K562 (cell line): Measurements from ENCODE around the gene TRIOBP. TPM values are rescaled to one million over a fixed set of nuclear protein-coding genes. Genes with fewer than 3 reads are reported as not detected.

ENCODE experiments used
- ARID4B ChIP-seq: sonication (generic); formaldehyde crosslinking; IDR thresholded peaks from 2 replicates; pipeline ENCODE4 v1.8.0; 2022; ENCODE audit warnings: mild to moderate bottlenecking, missing genetic modification reagents
- BRD9 ChIP-seq: fragments of 450-650 bp; IDR thresholded peaks from 2 replicates; pipeline ENCODE4 v1.6.1; 2018; ENCODE audit warnings: low read depth; ENCODE audit not compliant: partially characterized antibody
- CXXC5 ChIP-seq: fragments of 250-450 bp; sonication (Bioruptor Pico); IDR thresholded peaks from 2 replicates; pipeline ENCODE4 v1.8.0; 2022; ENCODE audit warnings: inconsistent platforms, mild to moderate bottlenecking, moderate library complexity
- ELF1 ChIP-seq: fragments of 200-800 bp; sonication (Bioruptor generic); IDR thresholded peaks from 2 replicates; pipeline ENCODE4 v1.6.1; 2016; ENCODE audit warnings: missing genetic modification characterization, missing compliant biosample characterization
- ELF2 ChIP-seq: fragments of 250-450 bp; sonication (Bioruptor Pico); IDR thresholded peaks from 2 replicates; pipeline ENCODE4 v1.5.0; 2021; ENCODE audit warnings: mild to moderate bottlenecking
- HCFC1 ChIP-seq: IDR thresholded peaks from 2 replicates; pipeline ENCODE4 v1.6.1; 2012; ENCODE audit warnings: low read depth, low read length, improper control_type of control experiment
- HMGN3 ChIP-seq: IDR thresholded peaks from 2 replicates; pipeline ENCODE4 v1.6.1; 2011; ENCODE audit warnings: borderline replicate concordance, low read depth, mild to moderate bottlenecking, mixed read lengths, low read length; ENCODE audit not compliant: insufficient read length; ENCODE audit errors: extremely low read depth
- MGA ChIP-seq: fragments of 450-650 bp; IDR thresholded peaks from 2 replicates; pipeline ENCODE4 v1.6.1; 2016; ENCODE audit warnings: mild to moderate bottlenecking, moderate library complexity
- POLR2H ChIP-seq: IDR thresholded peaks from 2 replicates; pipeline ENCODE4 v1.6.1; 2016; ENCODE audit warnings: missing genetic modification characterization, low read depth, mild to moderate bottlenecking, control low read depth, missing compliant biosample characterization, moderate library complexity
- RBBP5 ChIP-seq: fragments of 200-600 bp; sonication (generic); IDR thresholded peaks from 2 replicates; pipeline ENCODE4 v1.6.1; 2012; ENCODE audit warnings: borderline replicate concordance, mild to moderate bottlenecking, low read length, control low read depth, inconsistent platforms; ENCODE audit not compliant: insufficient read depth, poor library complexity, severe bottlenecking
- polyA plus RNA-seq, 8 experiments: library from polyadenylated mRNA; depleted of rRNA in 4 of 8; stranded (reverse) in 5 of 8; unstranded in 3 of 8; fragments of >200 nt; fragmentation: Nextera tagmentation in 2 of 8; fragmentation: Illumina TruSeq in 1 of 8; extraction: Ambion mirVana in 2 of 8; extraction: Trizol in 1 of 8; gene quantifications; 2 replicates each; pipeline versions ENCODE4 v1.2.1 to v1.2.3, GENCODE V29; 2011 to 2014; ENCODE audit warnings: inconsistent platforms in 1 of 8, missing spikeins in 1 of 8
- total RNA-seq, 7 experiments: library from RNA; depleted of rRNA in 6 of 7; stranded (reverse); fragments of >200 nt in 6 of 7; fragmentation: Illumina TruSeq in 2 of 7; extraction: Trizol in 2 of 7; gene quantifications; 2 replicates each; pipeline versions ENCODE4 v1.2.1 to v1.2.3, GENCODE V29; 2011 to 2021; ENCODE audit warnings: low replicate concordance in 1 of 7

Gene TRIOBP
- total and polyA plus RNA-seq, 9 of the 15 experiments (the other 6 are each of a cell fraction or from before 2014, with no cell fraction given) = 0.24 to 13.8 (median 5.5) TPM

- peak; percentile 51 for TF ChIP-seq ARID4B (CRISPR knock-in tag)
- peak; percentile 12; the same call in 1 of the 2 replicates for TF ChIP-seq POLR2H (tag)
- no peak for TF ChIP-seq MGA
- peak; percentile 58 for TF ChIP-seq ELF1 (tag)
- peak; percentile 83 for TF ChIP-seq HCFC1
- 0 out of 2 replicates have a peak, but pooled peaks have one; percentile 38 for TF ChIP-seq ELF2
- TF ChIP-seq BRD9 = peak; percentile 90
- peak; percentile 45 for TF ChIP-seq HMGN3
- peak; percentile 78 for TF ChIP-seq CXXC5 (CRISPR knock-in tag)
- no peak for TF ChIP-seq RBBP5
Measured at GRCh38 chr22:37802310-37803194, 105.7 kb downstream of the TRIOBP start (continued).
